A673 (cell line): ENCODE data around the gene CIC.

Source experiments
- EZH2 ChIP-seq: fragments of 200-600 bp; sonication (generic); IDR thresholded peaks from 2 replicates; pipeline ENCODE4 v1.6.1; 2017; ENCODE audit warnings: borderline replicate concordance, low read depth, mild to moderate bottlenecking, mixed read lengths, antibody characterized with exemption, low read length; ENCODE audit not compliant: poor library complexity, severe bottlenecking
- TF ChIP-seq, protein P1 (sequence below): fragments of 300-800, 200-600 bp; sonication (generic); conservative IDR thresholded peaks from 2 replicates; pipeline ENCODE4 v1.5.1; 2017; ENCODE audit warnings: low read depth, mild to moderate bottlenecking, antibody characterized with exemption, low read length, moderate library complexity, mixed read lengths

DNA sequence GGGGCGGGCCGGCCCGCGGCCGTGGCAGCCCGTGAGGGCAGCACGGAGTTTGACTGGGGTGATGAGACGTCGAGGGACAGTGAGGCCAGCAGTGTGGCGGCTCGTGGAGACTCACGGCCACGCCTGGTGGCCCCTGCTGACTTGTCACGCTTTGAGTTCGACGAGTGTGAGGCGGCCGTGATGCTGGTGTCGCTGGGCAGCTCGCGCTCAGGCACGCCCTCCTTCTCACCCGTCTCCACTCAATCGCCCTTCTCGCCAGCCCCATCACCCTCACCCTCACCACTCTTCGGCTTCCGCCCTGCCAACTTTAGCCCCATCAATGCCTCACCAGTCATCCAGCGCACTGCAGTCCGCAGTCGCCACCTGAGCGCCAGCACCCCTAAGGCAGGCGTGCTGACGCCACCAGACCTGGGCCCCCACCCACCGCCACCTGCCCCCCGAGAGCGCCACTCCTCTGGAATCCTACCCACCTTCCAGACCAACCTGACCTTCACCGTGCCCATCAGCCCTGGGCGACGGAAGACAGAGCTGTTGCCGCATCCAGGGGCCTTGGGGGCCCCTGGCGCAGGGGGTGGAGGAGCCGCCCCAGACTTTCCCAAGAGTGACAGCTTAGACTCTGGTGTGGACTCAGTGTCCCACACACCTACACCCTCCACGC, 4.5 kb downstream of the CIC start:
- TF ChIP-seq, protein P1, sequence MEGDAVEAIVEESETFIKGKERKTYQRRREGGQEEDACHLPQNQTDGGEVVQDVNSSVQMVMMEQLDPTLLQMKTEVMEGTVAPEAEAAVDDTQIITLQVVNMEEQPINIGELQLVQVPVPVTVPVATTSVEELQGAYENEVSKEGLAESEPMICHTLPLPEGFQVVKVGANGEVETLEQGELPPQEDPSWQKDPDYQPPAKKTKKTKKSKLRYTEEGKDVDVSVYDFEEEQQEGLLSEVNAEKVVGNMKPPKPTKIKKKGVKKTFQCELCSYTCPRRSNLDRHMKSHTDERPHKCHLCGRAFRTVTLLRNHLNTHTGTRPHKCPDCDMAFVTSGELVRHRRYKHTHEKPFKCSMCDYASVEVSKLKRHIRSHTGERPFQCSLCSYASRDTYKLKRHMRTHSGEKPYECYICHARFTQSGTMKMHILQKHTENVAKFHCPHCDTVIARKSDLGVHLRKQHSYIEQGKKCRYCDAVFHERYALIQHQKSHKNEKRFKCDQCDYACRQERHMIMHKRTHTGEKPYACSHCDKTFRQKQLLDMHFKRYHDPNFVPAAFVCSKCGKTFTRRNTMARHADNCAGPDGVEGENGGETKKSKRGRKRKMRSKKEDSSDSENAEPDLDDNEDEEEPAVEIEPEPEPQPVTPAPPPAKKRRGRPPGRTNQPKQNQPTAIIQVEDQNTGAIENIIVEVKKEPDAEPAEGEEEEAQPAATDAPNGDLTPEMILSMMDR, result no peak
- no peak for TF ChIP-seq EZH2
